Aorta (tissue), 5 donors: Measurements from ENCODE around the gene PYGM. TPM values are rescaled to one million over a fixed set of nuclear protein-coding genes. Genes with fewer than 3 reads are reported as not detected.

Experiments
- ATAC-seq: fragments of 200-7000 bp; cut with Tn5 transposase; one replicate; pipeline ENCODE4 v1.9.1; 2022; ENCODE audit warnings: moderate library complexity; ENCODE audit not compliant: low FRiP score
- DNase-seq, 2 donors: peaks; one replicate each; pipeline ENCODE4 v3.0.0-alpha.2; 2020
- H3K27ac ChIP-seq, 2 donors: one replicate each; pipeline ENCODE4 v1.5.1; 2013; ENCODE audit warnings: low read length in 2 of 2, mild to moderate bottlenecking in 2 of 2, moderate library complexity in 2 of 2, control low read depth in 1 of 2, inconsistent platforms in 1 of 2, low read depth in 1 of 2
- H3K27me3 ChIP-seq, 2 donors: one replicate each; pipeline ENCODE4 v1.6.1; 2013; ENCODE audit warnings: control low read depth in 1 of 2, low read length in 1 of 2, mild to moderate bottlenecking in 1 of 2, moderate library complexity in 1 of 2; ENCODE audit not compliant: insufficient read depth in 2 of 2, control insufficient read depth in 1 of 2
- H3K36me3 ChIP-seq, 2 donors: one replicate each; pipeline ENCODE4 v1.6.1; 2013; ENCODE audit warnings: control low read depth in 1 of 2, low read length in 1 of 2, mild to moderate bottlenecking in 1 of 2; ENCODE audit not compliant: insufficient read depth in 2 of 2, control insufficient read depth in 1 of 2
- H3K4me1 ChIP-seq, 2 donors: one replicate each; pipeline ENCODE4 v1.6.1; 2013; ENCODE audit warnings: low read length in 2 of 2, control low read depth in 1 of 2, mild to moderate bottlenecking in 1 of 2, moderate library complexity in 1 of 2; ENCODE audit not compliant: insufficient read depth in 2 of 2, control insufficient read depth in 1 of 2
- H3K4me3 ChIP-seq, 2 donors: one replicate each; pipeline ENCODE4 v1.5.1; 2013; ENCODE audit warnings: low read length in 2 of 2, control low read depth in 1 of 2, mild to moderate bottlenecking in 1 of 2
- H3K9me3 ChIP-seq: one replicate; pipeline ENCODE4 v1.6.1; 2013; ENCODE audit warnings: mild to moderate bottlenecking, low read length; ENCODE audit not compliant: control insufficient read depth
- WGBS, 2 donors: extraction: QIAGEN DNeasy Blood & Tissue Kit; methylation state at CpG; one replicate each; pipeline ENCODE4 v1.1.7; 2013; 5-methylcytosine and 5-hydroxymethylcytosine counted together
- intact Hi-C, 2 donors: fragments of 100-400 bp; cut with DNase I; formaldehyde crosslinking; loops; one replicate each; pipeline versions ENCODE4 v1.14.2 to v1.15.0; 2022
- polyA plus RNA-seq, 2 donors: library from polyadenylated mRNA; stranded (reverse); fragments of 200-250 nt; gene quantifications; one replicate each; pipeline ENCODE4 v1.2.3, GENCODE V29; 2013
- total RNA-seq, 2 donors: library from RNA; stranded (reverse); fragmentation: NEBNext Ultra II Directional; extraction: Animal tissue kit (Norgen Biotek cat#: 25700); gene quantifications; one replicate each; pipeline ENCODE4 v1.2.1, GENCODE V29; 2021
- donor health status: healthy with polysubstance abuse.
- donor health status: Bipolar disorder and iron deficiency.
- donor health status: DM: no; HTN: no; CAD: no.
- donor health status: DM: no; HTN: no; CAD: no.
- donor health status: DM: yes; HTN: yes; CAD: no.

The PYGM gene
- total and polyA plus RNA-seq, 4 donors: 1.9 to 12.9 (median 12.0) TPM

DNA sequence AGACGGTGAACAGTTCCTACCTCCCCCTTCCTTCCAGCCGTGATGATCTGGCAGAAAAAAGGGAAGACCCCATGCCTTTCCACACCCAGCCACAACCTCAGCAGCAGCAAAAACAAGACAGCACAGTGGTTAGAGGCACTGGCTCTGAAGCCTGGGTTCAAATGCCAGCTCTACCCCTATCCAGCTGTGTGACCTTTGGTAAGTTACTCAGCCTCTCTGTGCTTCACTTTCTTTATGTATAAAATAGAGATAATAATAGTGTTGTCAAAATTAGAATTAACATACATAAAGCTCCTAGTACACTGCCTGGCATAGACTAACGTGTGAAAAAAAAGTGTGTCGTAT lies 41.0 kb downstream of the PYGM start:
- no peaks in the 10 kb centered on the region for H3K4me1 ChIP-seq
- no peaks in the 10 kb centered on the region for H3K36me3 ChIP-seq
- no peak for DNase-seq
- intact Hi-C loops: no loop called here
- ATAC-seq: no peak
- no peaks in the 10 kb centered on the region for H3K9me3 ChIP-seq
- no peaks in the 10 kb centered on the region for H3K27me3 ChIP-seq
- no peak overlapping the region for H3K27ac ChIP-seq
- WGBS, 2 donors: 70 to 86% methylated on average over 3 to 4 of the region's 4 CpGs
- H3K4me3 ChIP-seq: no peak overlapping the region

DNA sequence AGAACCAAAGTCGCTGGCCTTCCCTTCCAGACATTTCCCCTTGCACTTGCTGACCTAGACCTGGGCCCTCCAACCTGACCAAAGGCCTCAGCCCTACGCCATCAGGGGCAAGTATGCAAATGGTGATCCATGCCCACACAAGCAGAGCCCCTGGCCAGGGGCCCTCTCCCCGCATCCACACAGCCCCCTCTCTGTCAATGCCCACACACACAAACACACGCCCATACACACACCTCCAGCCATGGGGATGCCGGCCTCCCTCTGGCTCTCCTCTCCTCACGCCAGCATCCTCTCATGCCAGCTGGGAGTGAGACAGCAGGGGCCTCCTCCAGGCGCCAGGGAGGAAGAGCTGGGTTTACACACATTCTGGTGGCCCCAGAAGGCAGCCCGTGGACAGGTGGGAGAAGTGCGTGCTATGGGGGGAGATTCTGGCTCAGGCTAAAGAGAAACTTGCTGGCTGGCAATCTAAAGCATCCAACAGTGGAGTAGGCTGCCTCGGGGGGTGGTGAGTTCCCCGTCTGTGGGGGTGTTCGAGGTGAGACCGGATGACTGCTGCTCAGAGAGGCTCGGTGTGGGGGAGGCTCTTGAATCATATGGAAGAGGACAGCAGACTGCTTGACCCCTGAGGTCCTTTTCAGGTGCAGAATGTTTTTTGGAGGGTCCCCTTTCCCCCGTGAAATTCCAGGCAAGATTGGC lies 41.5 kb downstream of the PYGM start:
- no peak overlapping the region for H3K4me3 ChIP-seq
- 85 to 88% methylated on average over 15 of the region's 15 CpGs for WGBS, 2 donors
- H3K9me3 ChIP-seq: no peaks in the 10 kb centered on the region
- peak in 1 of 2 donors; percentile 57 for DNase-seq
- ATAC-seq: no peak
- H3K4me1 ChIP-seq: no peaks in the 10 kb centered on the region
- intact Hi-C loops: no loop called here
- no peak overlapping the region for H3K27ac ChIP-seq
- H3K27me3 ChIP-seq: no peaks in the 10 kb centered on the region
- no peaks in the 10 kb centered on the region for H3K36me3 ChIP-seq

DNA sequence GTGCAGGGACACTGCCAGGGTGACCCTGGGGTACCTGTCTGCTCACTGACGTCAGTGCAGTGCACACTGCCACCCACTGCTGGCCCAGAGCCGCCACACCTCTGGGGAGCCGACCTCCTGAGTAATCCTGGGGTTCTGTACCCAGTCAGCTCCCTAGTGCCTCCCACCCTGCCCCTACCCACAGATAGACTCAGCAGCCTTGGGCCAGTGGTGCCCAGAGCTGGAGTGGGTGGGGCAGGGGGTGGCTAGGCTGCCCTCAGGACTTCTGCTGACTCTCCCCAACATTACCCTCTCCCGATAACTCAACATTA lies 42.6 kb downstream of the PYGM start:
- ATAC-seq: no peak
- Histone ChIP-seq H3K4me3 (no peak overlapping the region), H3K27me3 (no peaks in the 10 kb centered on the region), H3K27ac (no peak overlapping the region), H3K4me1 (no peaks in the 10 kb centered on the region), H3K9me3 (no peaks in the 10 kb centered on the region), H3K36me3 (no peaks in the 10 kb centered on the region)
- intact Hi-C loops: no loop called here
- peak in 1 of 2 donors; percentile 50 for DNase-seq
- WGBS, 2 donors: 79 to 85% methylated on average over 4 of the region's 4 CpGs

DNA sequence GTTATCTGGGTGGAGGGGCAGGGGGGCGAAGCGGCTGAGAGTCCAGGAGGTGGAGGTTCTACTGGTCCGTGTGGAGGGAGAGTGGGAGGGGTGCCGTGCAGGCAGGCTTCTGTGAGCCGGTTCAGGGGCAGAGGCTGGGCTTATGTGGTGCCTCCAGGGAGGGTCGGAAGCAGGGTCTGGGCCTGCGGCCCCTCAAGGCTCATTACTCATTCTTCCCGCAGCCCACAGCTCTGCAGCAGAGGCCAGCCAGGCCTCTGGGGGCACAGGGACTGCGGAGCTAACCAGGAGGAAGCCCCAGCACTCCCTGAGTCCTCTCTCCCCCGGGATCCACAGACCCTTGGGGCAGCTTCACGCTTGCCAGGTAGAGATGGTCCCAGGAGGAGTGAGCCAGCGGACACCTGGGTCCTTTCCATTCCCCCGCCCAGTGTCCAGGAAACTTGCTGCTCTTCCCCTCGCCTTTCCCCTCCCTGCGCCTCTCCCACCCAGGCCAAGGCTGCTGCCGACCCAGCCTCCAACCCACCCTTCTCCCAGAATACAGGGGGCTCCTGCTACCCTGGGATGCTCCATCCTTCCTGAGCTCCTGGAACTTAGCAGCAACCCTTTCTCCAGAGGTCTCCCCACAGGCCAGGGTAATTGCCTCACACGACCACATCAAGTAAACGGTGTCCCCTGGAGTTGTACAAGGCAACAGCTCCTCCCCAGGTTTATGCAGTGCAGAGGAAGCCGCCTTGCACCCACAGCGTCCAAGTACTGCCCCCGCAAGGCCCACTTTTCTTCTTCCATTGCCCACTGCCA lies 43.1 kb downstream of the PYGM start:
- Histone ChIP-seq H3K36me3 (no peaks in the 10 kb centered on the region), H3K9me3 (no peaks in the 10 kb centered on the region), H3K27me3 (peaks cover 0 to 1% of the 10 kb centered on the region in 2 donors), H3K4me1 (no peaks in the 10 kb centered on the region), H3K27ac (no peak overlapping the region), H3K4me3 (no peak overlapping the region)
- DNase-seq (peak in 1 of 2 donors; percentile 65), ATAC-seq (no peak)
- 56 to 60% methylated on average over 19 to 21 of the region's 21 CpGs for WGBS, 2 donors
- intact Hi-C loops: no loop called here

DNA sequence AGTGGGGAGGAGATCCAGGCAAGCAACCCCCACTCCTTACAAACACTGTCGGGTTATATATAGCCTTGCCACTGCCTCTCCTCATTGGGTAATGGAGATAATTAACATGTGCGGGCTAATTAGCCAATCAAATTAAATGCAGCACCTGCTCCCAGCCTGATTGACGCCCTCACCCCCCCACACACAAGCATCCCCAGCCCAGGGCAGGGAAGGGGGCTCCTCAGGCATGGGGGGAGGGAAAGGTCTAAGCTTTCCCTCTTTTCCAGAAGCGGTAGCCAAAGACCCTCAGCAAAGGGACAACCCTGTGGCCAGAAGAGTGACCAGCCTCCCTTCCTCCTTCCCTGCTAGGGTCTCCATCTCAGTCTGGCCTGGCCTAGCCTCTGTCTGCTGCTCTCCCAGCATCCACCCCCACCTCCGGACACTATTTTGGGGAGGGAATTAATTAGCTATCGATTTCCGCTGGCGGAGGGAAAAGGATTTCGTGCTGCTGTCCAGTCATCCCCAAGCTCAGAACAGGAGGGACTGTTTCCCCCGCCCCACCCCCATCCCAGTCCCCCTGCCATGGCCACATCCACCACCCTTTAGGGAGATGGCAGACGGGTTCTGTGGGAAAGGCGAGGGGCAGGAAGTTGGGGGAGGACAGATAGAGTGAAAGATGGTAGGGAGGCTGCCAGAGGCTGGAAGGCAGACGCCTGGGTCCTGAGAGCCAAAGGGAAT lies 43.9 kb downstream of the PYGM start:
- Histone ChIP-seq H3K4me3 (no peak overlapping the region), H3K4me1 (no peaks in the 10 kb centered on the region), H3K9me3 (no peaks in the 10 kb centered on the region), H3K36me3 (no peaks in the 10 kb centered on the region), H3K27ac (no peak overlapping the region), H3K27me3 (peaks cover 0 to 1% of the 10 kb centered on the region in 2 donors)
- DNase-seq (peak in 1 of 2 donors; percentile 9), ATAC-seq (no peak)
- intact Hi-C loops: no loop called here
- 47 to 54% methylated on average over 13 of the region's 13 CpGs for WGBS, 2 donors

DNA sequence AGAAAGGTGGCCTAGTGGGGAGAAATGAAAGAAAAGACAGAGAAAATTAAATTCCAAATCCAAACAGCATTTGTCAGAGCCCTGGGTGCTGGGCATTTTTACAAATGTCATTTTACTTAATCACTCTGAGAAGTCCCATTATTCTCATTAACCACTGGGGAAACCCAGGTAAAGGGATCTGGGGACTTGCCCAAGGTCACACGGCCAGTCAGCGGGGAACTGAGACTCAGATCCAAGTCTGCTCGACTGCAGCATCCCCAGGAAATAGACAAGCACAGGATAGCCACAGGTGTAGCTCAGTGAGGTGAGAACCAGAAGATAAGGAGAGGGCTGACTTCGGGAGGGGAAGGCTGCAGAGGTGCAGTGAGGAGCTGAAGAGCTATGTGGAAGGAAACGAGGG lies 44.7 kb downstream of the PYGM start:
- DNase-seq (no peak), ATAC-seq (no peak)
- Histone ChIP-seq H3K9me3 (no peaks in the 10 kb centered on the region), H3K36me3 (no peaks in the 10 kb centered on the region), H3K27me3 (peaks cover 0 to 1% of the 10 kb centered on the region in 2 donors), H3K27ac (no peak overlapping the region), H3K4me3 (no peak overlapping the region), H3K4me1 (no peaks in the 10 kb centered on the region)
- WGBS, 2 donors: 73 to 83% methylated on average over 5 of the region's 5 CpGs
- intact Hi-C loops: no loop called here

DNA sequence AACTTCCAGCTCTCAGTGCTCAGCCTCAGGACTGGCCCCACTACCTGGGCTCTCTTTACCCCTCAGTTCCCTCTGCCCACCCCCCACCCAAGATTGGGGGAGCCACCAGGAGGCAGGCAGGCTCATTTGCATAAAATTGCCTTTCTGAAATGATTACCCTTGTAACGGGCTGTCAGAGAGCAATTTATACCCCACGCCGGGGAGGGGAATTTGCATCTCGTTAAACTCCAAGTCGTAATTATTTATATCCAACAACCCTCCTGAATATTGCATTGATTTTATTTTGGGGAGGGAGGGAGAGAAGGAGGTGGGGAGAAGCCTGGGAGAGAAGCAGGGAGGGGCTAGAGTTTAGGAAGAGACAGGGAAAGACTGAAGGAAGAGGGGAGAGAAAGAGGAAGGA lies 45.1 kb downstream of the PYGM start:
- ATAC-seq (no peak), DNase-seq (peak in 1 of 2 donors; percentile 39)
- intact Hi-C loops: no loop called here
- Histone ChIP-seq H3K4me1 (no peaks in the 10 kb centered on the region), H3K36me3 (no peaks in the 10 kb centered on the region), H3K4me3 (no peak overlapping the region), H3K9me3 (no peaks in the 10 kb centered on the region), H3K27me3 (peaks cover 0 to 1% of the 10 kb centered on the region in 2 donors), H3K27ac (no peak overlapping the region)
- WGBS, 2 donors: 75 to 84% methylated on average over 5 of the region's 5 CpGs

DNA sequence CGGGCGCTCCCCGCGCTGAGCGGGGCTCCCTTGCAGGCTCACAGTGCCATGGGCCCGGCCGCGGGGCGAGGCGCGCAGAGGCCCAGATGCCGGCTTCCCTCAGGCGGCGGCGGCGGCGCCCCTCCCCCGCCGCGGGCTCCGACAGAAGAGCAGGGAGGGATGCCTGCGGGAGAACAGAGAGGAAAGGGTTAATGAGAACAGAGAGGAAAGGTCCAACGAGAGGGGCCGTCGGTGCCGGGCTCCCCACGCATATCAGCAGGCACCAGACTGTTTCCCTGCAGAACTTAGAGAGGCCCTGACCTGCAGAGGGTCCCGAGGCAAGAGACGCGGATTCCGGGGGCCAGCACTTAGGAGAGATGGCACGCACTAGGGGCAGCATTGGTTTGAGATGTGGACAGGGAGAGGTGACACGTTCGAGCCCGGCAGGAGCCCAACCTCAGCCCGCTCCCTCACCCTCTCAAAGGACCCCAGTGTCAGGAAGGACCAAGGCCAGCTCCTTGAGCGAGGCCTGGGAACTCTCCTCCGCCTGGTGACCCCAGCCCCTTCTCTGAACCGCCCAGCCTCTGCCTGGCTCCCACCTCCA lies 45.9 kb downstream of the PYGM start:
- Histone ChIP-seq H3K4me3 (peak overlapping the region in 1 of 2 donors; percentile 12), H3K27ac (no peak overlapping the region), H3K4me1 (no peaks in the 10 kb centered on the region), H3K36me3 (no peaks in the 10 kb centered on the region), H3K27me3 (peaks cover 0 to 1% of the 10 kb centered on the region in 2 donors), H3K9me3 (no peaks in the 10 kb centered on the region)
- WGBS, 2 donors: 13 to 29% methylated on average over 18 to 39 of the region's 39 CpGs
- intact Hi-C loops: no loop called here
- ATAC-seq (no peak), DNase-seq (peak in 1 of 2 donors; percentile 60)
